Gastrocnemius medialis (tissue), 4 donors: Measurements from ENCODE around the gene ARHGEF6. TPM values are rescaled to one million over a fixed set of nuclear protein-coding genes. Genes with fewer than 3 reads are reported as not detected.
A peak's percentile ranks its signal among the peaks of the same experiment; 100 is the strongest.

Source experiments
- ATAC-seq, 2 donors: fragments of 150-250 bp; one replicate each; pipeline ENCODE4 v1.9.1; 2016
- DNase-seq, 2 donors: peaks; one replicate each; pipeline ENCODE4 v3.0.0-alpha.2; 2019
- H3K27ac ChIP-seq, 4 donors: fragments of 200-600 bp; sonication (generic); 1 replicate in 1 of 4; 2 replicates in 3 of 4; pipeline ENCODE4 v1.5.1; 2016 to 2018; ENCODE audit warnings: mild to moderate bottlenecking in 2 of 4, moderate library complexity in 1 of 4
- H3K27me3 ChIP-seq, 3 donors: fragments of 200-600 bp; sonication (generic) in 2 of 3; 1 replicate in 1 of 3; 2 replicates in 2 of 3; pipeline versions ENCODE4 v1.5.1 to v1.6.0; 2016 to 2019; ENCODE audit warnings: mild to moderate bottlenecking in 1 of 3, moderate library complexity in 1 of 3
- H3K36me3 ChIP-seq, 2 donors: fragments of 200-600 bp; sonication (generic) in 1 of 2; one replicate each; pipeline ENCODE4 v1.5.1; 2017 to 2018
- H3K4me1 ChIP-seq, 2 donors: fragments of 200-600 bp; sonication (generic) in 1 of 2; one replicate each; pipeline ENCODE4 v1.5.1; 2016 to 2017; ENCODE audit warnings: mild to moderate bottlenecking in 2 of 2
- H3K4me3 ChIP-seq, 4 donors: fragments of 200-600 bp; sonication (generic) in 3 of 4; 1 replicate in 1 of 4; 2 replicates in 3 of 4; pipeline ENCODE4 v1.5.1; 2016 to 2019; ENCODE audit warnings: mild to moderate bottlenecking in 2 of 4
- H3K9me3 ChIP-seq, 3 donors: fragments of 200-600 bp; sonication (generic) in 2 of 3; 1 replicate in 1 of 3; 2 replicates in 2 of 3; pipeline ENCODE4 v1.5.1; 2016 to 2019
- CTCF ChIP-seq, 5 experiments: fragments of 450-650 bp in 3 of 5; fragments of 200-600 bp in 2 of 5; sonication (generic) in 2 of 5; IDR thresholded peaks in 4 of 5; conservative IDR thresholded peaks in 1 of 5; 1 replicate in 4 of 5; 2 replicates in 1 of 5; pipeline ENCODE4 v1.5.1; 2016 to 2019; ENCODE audit warnings: antibody characterized with exemption in 5 of 5, mild to moderate bottlenecking in 3 of 5, moderate library complexity in 3 of 5
- POLR2A ChIP-seq, 2 donors: fragments of 450-650 bp; IDR thresholded peaks; one replicate each; pipeline ENCODE4 v1.6.1; 2017; ENCODE audit warnings: antibody characterized with exemption in 2 of 2, mild to moderate bottlenecking in 2 of 2, moderate library complexity in 2 of 2
- in situ Hi-C, 4 donors: fragments of 200-750 bp; cut with MboI; loops; one replicate each; pipeline versions ENCODE4 v1.15.0 to v1.8.0; 2017; ENCODE audit warnings: low sequenced_read_pairs in 4 of 4
- intact Hi-C: fragments of 100-400 bp; cut with DNase I; formaldehyde crosslinking; loops from one replicate; pipeline ENCODE4 v1.15.1; 2023; ENCODE audit warnings: low total_unique reads
- total RNA-seq, 4 donors: library from RNA; depleted of rRNA; stranded (reverse); fragments of >200 nt; gene quantifications; one replicate each; pipeline versions ENCODE4 v1.1.0 to v1.2.3, GENCODE V29; 2016

The ARHGEF6 gene
- total RNA-seq, 4 donors from 2014 or later, result 15.0 to 29.9 (median 24.5) TPM

DNA sequence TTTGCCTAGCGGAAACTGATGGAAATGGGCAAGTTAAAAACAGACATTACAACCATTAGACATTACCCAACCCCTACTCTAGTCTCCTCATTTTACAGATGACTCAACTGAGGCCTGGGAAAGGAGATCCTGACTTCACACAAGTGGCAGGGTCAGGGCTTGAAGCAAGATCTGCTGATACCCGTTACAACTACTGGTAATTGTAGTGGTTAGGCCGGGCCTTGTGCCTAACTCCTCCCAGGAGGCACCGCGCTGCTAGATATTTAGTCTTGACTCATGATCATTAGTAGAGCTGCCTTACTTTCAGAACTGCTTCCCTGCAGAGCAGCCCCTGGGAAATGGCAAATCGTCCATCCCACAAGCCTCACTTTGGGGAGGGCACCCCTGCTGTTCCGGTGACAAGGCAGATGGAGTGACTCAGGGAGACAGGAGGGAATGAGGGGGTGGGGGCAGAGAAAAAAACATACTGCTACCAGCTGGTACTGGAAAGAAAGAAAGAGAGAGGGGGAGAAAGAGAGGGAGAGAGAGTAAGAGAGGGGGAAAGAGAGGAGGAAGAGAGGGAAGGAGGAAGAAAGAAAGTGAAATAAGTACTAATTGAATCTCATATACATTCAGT, 12.2 kb downstream of the ARHGEF6 start:
- TF ChIP-seq CTCF (IDR thresholded peaks at IDR 0.05 in 4 of 5, conservative IDR thresholded peaks at IDR 0.05 in 1 of 5) (no peak), POLR2A (IDR thresholded peaks at IDR 0.05) (peak; percentile 43 to 47)
- DNase-seq (peak; percentile 67 to 81), ATAC-seq (peak; percentile 81 to 87)
- Histone ChIP-seq H3K9me3 (no peaks in the 10 kb centered on the region), H3K4me3 (peak overlapping the region in 3 of 4 donors; percentile 62 to 74 (median 65)), H3K36me3 (no peaks in the 10 kb centered on the region), H3K4me1 (peaks cover 12 to 20% of the 10 kb centered on the region in 2 donors), H3K27me3 (no peaks in the 10 kb centered on the region), H3K27ac (peak overlapping the region; percentile 91 to 99 (median 96))
- in situ Hi-C loops (no loop called here), intact Hi-C loops (loop anchor here (5.0 kb wide), 2 partner anchors 41 to 581 kb away; no protein-coding TSS in a partner anchor)

GRCh38 chrX:136767104-136767941, 13.4 kb downstream of the ARHGEF6 start:
- H3K4me3 ChIP-seq, result peak overlapping the region; percentile 62 to 82 (median 70)
- TF ChIP-seq POLR2A (IDR thresholded peaks at IDR 0.05) (peak; percentile 43 to 56), CTCF (IDR thresholded peaks at IDR 0.05 in 4 of 5, conservative IDR thresholded peaks at IDR 0.05 in 1 of 5) (peak; percentile 36 to 60 (median 56))
- H3K27me3 ChIP-seq, result no peaks in the 10 kb centered on the region
- H3K9me3 ChIP-seq, result no peaks in the 10 kb centered on the region
- peak; percentile 53 to 80 for DNase-seq
- peaks cover 12 to 20% of the 10 kb centered on the region in 2 donors for H3K4me1 ChIP-seq
- no peaks in the 10 kb centered on the region for H3K36me3 ChIP-seq
- in situ Hi-C loops, result no loop called here
- H3K27ac ChIP-seq, result peak overlapping the region; percentile 91 to 99 (median 96)
- peak; percentile 72 to 74 for ATAC-seq
- intact Hi-C loops, result loop anchor here (5.0 kb wide), 2 partner anchors 40 to 580 kb away; no protein-coding TSS in a partner anchor

DNA sequence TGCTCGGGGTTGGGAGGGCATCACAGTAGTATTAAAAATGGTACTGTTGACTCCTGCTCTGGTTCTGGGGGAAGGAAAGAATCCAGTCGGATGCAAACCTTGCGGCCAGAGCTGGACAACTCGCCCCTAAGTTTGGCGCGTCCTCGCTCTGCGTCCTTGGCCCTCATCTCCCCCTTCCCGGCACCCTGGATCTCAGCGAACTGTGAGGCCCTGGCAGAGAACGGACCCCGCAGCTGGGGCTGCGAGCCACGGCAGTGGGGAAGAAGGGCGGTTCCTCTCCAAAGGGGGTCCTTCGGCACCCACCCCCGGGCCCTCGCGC, 14.0 kb downstream of the ARHGEF6 start:
- H3K36me3 ChIP-seq, result no peaks in the 10 kb centered on the region
- DNase-seq (no peak), ATAC-seq (peak in 1 of 2 donors; percentile 16)
- peak overlapping the region; percentile 62 to 82 (median 70) for H3K4me3 ChIP-seq
- in situ Hi-C loops, result no loop called here
- H3K27ac ChIP-seq, result peak overlapping the region; percentile 91 to 99 (median 96)
- H3K27me3 ChIP-seq, result no peaks in the 10 kb centered on the region
- intact Hi-C loops, result loop anchor here (5.0 kb wide), 2 partner anchors 39 to 579 kb away; no protein-coding TSS in a partner anchor
- peaks cover 12 to 20% of the 10 kb centered on the region in 2 donors for H3K4me1 ChIP-seq
- no peak for TF ChIP-seq CTCF (IDR thresholded peaks at IDR 0.05 in 4 of 5, conservative IDR thresholded peaks at IDR 0.05 in 1 of 5)
- TF ChIP-seq POLR2A (IDR thresholded peaks at IDR 0.05), result no peak
- no peaks in the 10 kb centered on the region for H3K9me3 ChIP-seq

DNA sequence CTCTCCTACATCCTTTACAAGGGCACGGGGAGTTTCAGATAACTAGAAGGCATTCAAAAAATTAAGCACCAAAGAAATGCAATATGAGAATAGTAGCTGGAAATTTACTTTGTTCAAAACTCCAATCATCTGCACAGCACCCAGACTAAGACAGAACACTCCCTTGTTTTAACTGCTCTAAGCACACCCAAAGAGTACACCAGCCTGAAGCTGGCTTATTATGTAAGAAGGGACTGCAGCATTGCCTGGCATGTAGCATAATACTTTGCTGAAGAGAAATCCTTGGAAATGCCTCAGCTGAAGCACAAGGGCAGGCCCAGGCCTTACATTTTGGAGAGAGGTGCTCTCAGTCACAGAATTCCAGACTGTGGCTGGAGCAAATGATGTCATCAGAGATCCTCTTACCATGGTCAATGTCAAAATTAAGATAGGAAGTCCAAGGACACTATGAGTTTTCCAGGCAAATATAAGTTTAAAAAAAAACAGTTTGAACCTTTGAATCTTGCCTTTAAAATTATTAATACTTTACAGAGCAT, 14.8 kb downstream of the ARHGEF6 start:
- H3K36me3 ChIP-seq, result no peaks in the 10 kb centered on the region
- peak overlapping the region in 1 of 4 donors; percentile 74 for H3K4me3 ChIP-seq
- intact Hi-C loops, result loop anchor here (5.0 kb wide), 2 partner anchors 39 to 579 kb away; no protein-coding TSS in a partner anchor
- TF ChIP-seq CTCF (IDR thresholded peaks at IDR 0.05 in 4 of 5, conservative IDR thresholded peaks at IDR 0.05 in 1 of 5) (no peak), POLR2A (IDR thresholded peaks at IDR 0.05) (no peak)
- in situ Hi-C loops, result no loop called here
- no peak for DNase-seq
- no peak for ATAC-seq
- no peaks in the 10 kb centered on the region for H3K9me3 ChIP-seq
- no peaks in the 10 kb centered on the region for H3K27me3 ChIP-seq
- H3K4me1 ChIP-seq, result peaks cover 17 to 22% of the 10 kb centered on the region in 2 donors
- H3K27ac ChIP-seq, result peak overlapping the region; percentile 91 to 99 (median 96)
